Measurements from ENCODE around the gene URAD.
"Not testable (repeated sequence)": the region's sequence is repeated elsewhere in the genome, so short reads cannot be mapped to it uniquely, and the experiment has no call there.

Gene URAD

GRCh38 chr13:27967736-27968315 lies 20.7 kb downstream of the URAD start:
- no peak for TF ChIP-seq CTCF (IDR thresholded peaks at IDR 0.05; ENCODE audit: low read depth, low read length)
- in situ Hi-C loops (cut with HindIII; ENCODE audit: low sequenced_read_pairs), result no loop called here
- no peak overlapping the region for H3K4me3 ChIP-seq (ENCODE audit: low read depth, low read length)
- DNase-seq (ENCODE audit: low read depth, low spot score), result no peak

GRCh38 chr13:27967203-27967735 lies 21.2 kb downstream of the URAD start:
- in situ Hi-C loops (cut with HindIII; ENCODE audit: low sequenced_read_pairs), result no loop called here
- TF ChIP-seq CTCF (IDR thresholded peaks at IDR 0.05; ENCODE audit: low read depth, low read length), result no peak
- H3K4me3 ChIP-seq (ENCODE audit: low read depth, low read length), result no peak overlapping the region
- DNase-seq (ENCODE audit: low read depth, low spot score), result no peak

GRCh38 chr13:27966641-27967202 lies 21.8 kb downstream of the URAD start:
- no peak for TF ChIP-seq CTCF (IDR thresholded peaks at IDR 0.05; ENCODE audit: low read depth, low read length)
- H3K4me3 ChIP-seq (ENCODE audit: low read depth, low read length), result no peak overlapping the region
- no peak for DNase-seq (ENCODE audit: low read depth, low spot score)
- in situ Hi-C loops (cut with HindIII; ENCODE audit: low sequenced_read_pairs), result no loop called here

- no peak for DNase-seq (ENCODE audit: low read depth, low spot score)
- in situ Hi-C loops (cut with HindIII; ENCODE audit: low sequenced_read_pairs), result no loop called here
- H3K4me3 ChIP-seq (ENCODE audit: low read depth, low read length), result no peak overlapping the region
- no peak for TF ChIP-seq CTCF (IDR thresholded peaks at IDR 0.05; ENCODE audit: low read depth, low read length)
These were observed 22.5 kb downstream of the URAD start for GRCh38 chr13:27965740-27966640.

GRCh38 chr13:27965343-27965739 lies 23.2 kb downstream of the URAD start:
- H3K4me3 ChIP-seq (ENCODE audit: low read depth, low read length), result no peak overlapping the region
- in situ Hi-C loops (cut with HindIII; ENCODE audit: low sequenced_read_pairs), result no loop called here
- DNase-seq (ENCODE audit: low read depth, low spot score), result no peak
- no peak for TF ChIP-seq CTCF (IDR thresholded peaks at IDR 0.05; ENCODE audit: low read depth, low read length)

GRCh38 chr13:27964741-27965323 lies 23.7 kb downstream of the URAD start:
- TF ChIP-seq CTCF (IDR thresholded peaks at IDR 0.05; ENCODE audit: low read depth, low read length), result no peak
- no peak for DNase-seq (ENCODE audit: low read depth, low spot score)
- H3K4me3 ChIP-seq (ENCODE audit: low read depth, low read length), result no peak overlapping the region
- in situ Hi-C loops (cut with HindIII; ENCODE audit: low sequenced_read_pairs), result no loop called here

GRCh38 chr13:27964206-27964605 lies 24.3 kb downstream of the URAD start:
- DNase-seq (ENCODE audit: low read depth, low spot score); in situ Hi-C loops (cut with HindIII; ENCODE audit: low sequenced_read_pairs): not testable (repeated sequence)

More at GRCh38 chr13:27964206-27964605, 24.3 kb downstream of the URAD start:
- H3K4me3 ChIP-seq (ENCODE audit: low read depth, low read length), result not testable (repeated sequence)

Measured in astrocyte of the spinal cord (primary cell).